ENCODE results near the gene KCNT1. TPM values are rescaled to one million over a fixed set of nuclear protein-coding genes. Genes with fewer than 3 reads are reported as not detected.

Gene KCNT1
- total and polyA plus RNA-seq, 3 donors from 2014 or later, result 1.8 to 7.3 (median 5.3) TPM

DNA sequence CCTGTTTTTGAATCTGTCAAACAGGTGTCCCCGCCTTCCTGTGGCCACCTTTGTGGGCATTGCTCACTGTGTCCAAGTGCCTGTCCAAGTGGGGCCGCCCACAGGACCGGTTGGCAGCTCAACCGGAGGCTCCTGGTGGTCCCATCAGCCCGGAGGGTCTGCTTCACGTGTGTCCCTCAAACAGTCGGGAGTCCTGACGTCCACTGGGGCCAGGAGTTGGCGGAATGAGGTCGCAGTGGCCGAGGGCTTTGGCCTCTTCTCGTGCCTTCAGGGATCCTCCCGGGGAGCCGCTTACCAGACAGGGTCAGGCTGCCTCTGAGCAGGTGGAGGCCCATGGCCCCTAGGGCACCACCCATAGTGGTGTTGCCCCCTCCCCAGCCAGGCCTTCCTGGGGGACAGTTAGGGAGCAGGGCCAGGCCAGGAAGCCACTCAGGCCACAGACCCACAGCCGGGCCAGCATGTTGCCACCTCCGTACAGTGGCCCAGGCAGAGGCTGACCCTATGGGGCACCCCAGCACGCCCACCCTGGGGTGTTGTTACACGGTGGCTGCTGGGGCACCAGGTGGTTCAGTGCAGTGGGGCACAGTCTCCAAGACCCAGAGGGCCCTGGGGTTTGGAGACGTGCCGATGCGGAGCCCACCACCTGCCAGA lies 69.5 kb downstream of the KCNT1 start:
- 83 to 93% methylated on average over 6 to 21 of the region's 21 CpGs for WGBS, 2 donors
- Histone ChIP-seq H3K4me1 (no peaks in the 10 kb centered on the region), H3K27ac (no peak overlapping the region), H3K36me3 (ENCODE audit: low read depth, missing control alignments) (no peaks in the 10 kb centered on the region), H3K9me3 (no peaks in the 10 kb centered on the region), H3K4me3 (no peak overlapping the region), H3K27me3 (no peaks in the 10 kb centered on the region)
- intact Hi-C loops (cut with DNase I; ENCODE audit: low total_unique reads), result no loop called here
- TF ChIP-seq, protein P1, sequence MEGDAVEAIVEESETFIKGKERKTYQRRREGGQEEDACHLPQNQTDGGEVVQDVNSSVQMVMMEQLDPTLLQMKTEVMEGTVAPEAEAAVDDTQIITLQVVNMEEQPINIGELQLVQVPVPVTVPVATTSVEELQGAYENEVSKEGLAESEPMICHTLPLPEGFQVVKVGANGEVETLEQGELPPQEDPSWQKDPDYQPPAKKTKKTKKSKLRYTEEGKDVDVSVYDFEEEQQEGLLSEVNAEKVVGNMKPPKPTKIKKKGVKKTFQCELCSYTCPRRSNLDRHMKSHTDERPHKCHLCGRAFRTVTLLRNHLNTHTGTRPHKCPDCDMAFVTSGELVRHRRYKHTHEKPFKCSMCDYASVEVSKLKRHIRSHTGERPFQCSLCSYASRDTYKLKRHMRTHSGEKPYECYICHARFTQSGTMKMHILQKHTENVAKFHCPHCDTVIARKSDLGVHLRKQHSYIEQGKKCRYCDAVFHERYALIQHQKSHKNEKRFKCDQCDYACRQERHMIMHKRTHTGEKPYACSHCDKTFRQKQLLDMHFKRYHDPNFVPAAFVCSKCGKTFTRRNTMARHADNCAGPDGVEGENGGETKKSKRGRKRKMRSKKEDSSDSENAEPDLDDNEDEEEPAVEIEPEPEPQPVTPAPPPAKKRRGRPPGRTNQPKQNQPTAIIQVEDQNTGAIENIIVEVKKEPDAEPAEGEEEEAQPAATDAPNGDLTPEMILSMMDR (IDR thresholded peaks at IDR 0.05), result no peak
- no peak for TF ChIP-seq POLR2A (IDR thresholded peaks at IDR 0.05)
- no peak for DNase-seq

DNA sequence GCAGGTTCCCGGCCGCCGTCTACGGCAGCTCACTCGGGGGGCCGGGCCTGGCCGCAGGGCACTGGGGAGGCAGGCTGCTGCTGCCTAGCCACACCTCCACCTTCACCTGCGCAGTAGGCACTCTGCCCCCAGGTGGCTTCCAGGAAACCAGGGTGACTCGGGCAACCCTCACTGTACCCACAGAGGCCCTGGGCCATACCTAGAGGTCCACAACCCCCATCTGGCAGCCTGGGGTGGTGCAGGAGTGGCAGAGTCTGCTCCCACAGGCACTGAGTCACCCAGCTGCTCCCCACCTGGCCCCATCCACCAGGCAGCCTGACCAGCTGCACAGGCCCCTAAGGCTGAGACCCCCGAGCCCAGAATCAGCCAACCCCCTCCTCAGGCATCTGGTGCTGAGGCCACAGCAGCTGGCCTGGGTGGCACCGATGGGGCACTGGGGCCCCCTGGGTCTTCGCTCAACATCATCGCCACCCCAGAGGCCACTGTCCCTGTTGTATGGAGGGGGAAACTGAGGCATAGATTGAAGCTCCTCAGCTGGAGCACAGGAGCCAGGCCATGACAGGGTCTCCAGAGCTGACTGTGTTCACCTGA lies 70.2 kb downstream of the KCNT1 start:
- Histone ChIP-seq H3K27me3 (no peaks in the 10 kb centered on the region), H3K36me3 (ENCODE audit: low read depth, missing control alignments) (no peaks in the 10 kb centered on the region)
- WGBS, 2 donors, result 94 to 97% methylated on average over 3 to 13 of the region's 13 CpGs

DNA sequence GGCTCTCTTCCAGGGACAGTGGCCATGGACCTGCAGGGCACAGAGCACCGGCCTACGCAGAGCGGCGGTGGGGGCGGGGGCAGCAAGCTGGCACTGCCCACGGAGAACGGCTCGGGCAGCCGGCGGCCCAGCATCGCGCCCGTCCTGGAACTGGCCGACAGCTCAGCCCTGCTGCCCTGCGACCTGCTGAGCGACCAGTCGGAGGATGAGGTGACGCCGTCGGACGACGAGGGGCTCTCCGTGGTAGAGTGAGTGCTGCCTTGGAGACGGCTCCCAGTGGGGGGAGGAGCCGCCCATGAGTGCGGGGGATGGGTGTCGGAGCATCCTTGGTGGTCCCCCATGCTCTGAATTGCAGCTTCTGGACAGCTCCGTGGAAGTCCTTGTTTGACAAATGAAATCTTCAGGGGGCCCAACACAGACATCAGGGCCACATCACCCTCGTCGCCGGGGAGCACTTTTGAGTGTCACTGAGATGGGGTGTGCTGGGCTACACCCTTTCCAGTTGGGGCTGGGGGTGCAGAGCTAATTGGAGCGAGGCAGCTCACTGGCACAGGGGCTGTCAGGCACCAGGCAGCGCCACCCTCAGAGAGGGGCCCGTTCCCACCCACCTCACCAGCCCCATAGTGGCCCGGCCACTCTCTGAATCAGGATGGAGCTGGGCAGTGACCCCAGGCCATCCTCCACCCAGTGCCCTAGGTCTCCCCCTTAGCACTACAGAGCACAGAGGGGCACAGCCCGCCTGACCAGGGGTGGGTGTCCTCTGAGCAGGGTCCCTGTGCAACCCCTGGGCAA lies 70.9 kb downstream of the KCNT1 start:
- Histone ChIP-seq H3K36me3 (ENCODE audit: low read depth, missing control alignments) (no peaks in the 10 kb centered on the region), H3K27me3 (no peaks in the 10 kb centered on the region), H3K9me3 (no peaks in the 10 kb centered on the region), H3K4me3 (no peak overlapping the region), H3K27ac (no peak overlapping the region), H3K4me1 (no peaks in the 10 kb centered on the region)
- no peak for DNase-seq
- intact Hi-C loops (cut with DNase I; ENCODE audit: low total_unique reads), result no loop called here
- 82 to 84% methylated on average over 9 to 32 of the region's 36 CpGs for WGBS, 2 donors
- TF ChIP-seq, protein P1 (IDR thresholded peaks at IDR 0.05), result no peak
- TF ChIP-seq POLR2A (IDR thresholded peaks at IDR 0.05), result no peak

More for the DNA sequence above, 70.2 kb downstream of the KCNT1 start:
- H3K4me1 ChIP-seq, result no peaks in the 10 kb centered on the region
- no peak overlapping the region for H3K27ac ChIP-seq
- H3K9me3 ChIP-seq, result no peaks in the 10 kb centered on the region
- H3K4me3 ChIP-seq, result no peak overlapping the region
- intact Hi-C loops (cut with DNase I; ENCODE audit: low total_unique reads), result no loop called here
- TF ChIP-seq POLR2A (IDR thresholded peaks at IDR 0.05), result no peak
- TF ChIP-seq, protein P1 (IDR thresholded peaks at IDR 0.05), result no peak
- DNase-seq, result no peak

DNA sequence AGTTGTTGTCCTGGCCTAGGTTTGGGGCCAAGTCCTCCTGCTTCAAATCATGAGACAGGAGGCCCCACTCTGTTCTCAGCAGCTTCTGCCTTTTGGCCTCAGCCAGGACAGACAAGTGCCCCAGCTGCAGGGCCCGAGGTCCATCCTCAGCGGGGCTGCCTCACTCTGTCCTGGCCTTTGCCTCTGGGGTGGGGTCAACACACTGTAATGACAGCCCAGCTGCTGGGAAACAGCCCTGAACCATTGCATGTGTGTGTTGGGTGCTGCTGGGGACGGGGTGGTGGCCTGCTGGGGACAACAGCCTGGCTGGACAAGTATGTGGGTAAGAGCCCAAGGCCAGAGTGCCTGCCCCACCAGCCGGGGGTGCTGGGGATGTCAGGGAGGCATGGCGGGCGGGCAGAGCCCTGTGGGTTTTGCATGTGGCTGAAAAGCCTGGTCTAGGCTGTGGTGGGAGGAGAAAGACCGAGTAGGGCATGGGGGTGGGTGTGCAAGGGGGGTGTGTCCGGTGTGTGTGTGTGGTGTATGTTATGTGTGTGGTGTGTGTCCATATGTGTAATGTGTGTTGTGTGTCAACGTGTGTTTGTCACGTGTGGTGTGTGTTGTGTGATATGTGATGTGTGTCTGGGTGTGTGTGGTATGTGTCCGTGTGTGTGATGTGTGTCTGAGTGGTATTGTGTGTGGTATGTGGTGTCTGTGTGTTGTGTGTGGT lies 71.7 kb downstream of the KCNT1 start:
- H3K4me1 ChIP-seq, result no peaks in the 10 kb centered on the region
- H3K9me3 ChIP-seq, result no peaks in the 10 kb centered on the region
- 79 to 85% methylated on average over 7 to 11 of the region's 11 CpGs for WGBS, 2 donors
- H3K36me3 ChIP-seq (ENCODE audit: low read depth, missing control alignments), result no peaks in the 10 kb centered on the region
- TF ChIP-seq, protein P1 (IDR thresholded peaks at IDR 0.05), result no peak
- TF ChIP-seq POLR2A (IDR thresholded peaks at IDR 0.05), result no peak
- H3K27me3 ChIP-seq, result no peaks in the 10 kb centered on the region
- DNase-seq, result no peak
- no peak overlapping the region for H3K27ac ChIP-seq
- intact Hi-C loops (cut with DNase I; ENCODE audit: low total_unique reads), result no loop called here
- no peak overlapping the region for H3K4me3 ChIP-seq
